Osteocyte (in vitro differentiated cells): ENCODE results near the gene DLG2. TPM values are rescaled to one million over a fixed set of nuclear protein-coding genes. Genes with fewer than 3 reads are reported as not detected.

ENCODE experiments used
- DNase-seq: peaks from one replicate; pipeline ENCODE4 v3.0.0; 2021; ENCODE audit warnings: mixed read lengths; ENCODE audit not compliant: unreplicated experiment; ENCODE audit errors: extremely low spot score
- H3K27ac Mint-ChIP-seq: one replicate; pipeline ENCODE4 v1.8.0; 2021; ENCODE audit warnings: mild to moderate bottlenecking, mixed read lengths; ENCODE audit not compliant: unreplicated experiment
- H3K27me3 Mint-ChIP-seq: one replicate; pipeline ENCODE4 v1.8.0; 2021; ENCODE audit warnings: mixed read lengths; ENCODE audit not compliant: unreplicated experiment
- H3K36me3 Mint-ChIP-seq: one replicate; pipeline ENCODE4 v1.8.0; 2021; ENCODE audit warnings: mixed read lengths; ENCODE audit not compliant: unreplicated experiment
- H3K4me1 Mint-ChIP-seq: one replicate; pipeline ENCODE4 v1.8.0; 2021; ENCODE audit warnings: mixed read lengths; ENCODE audit not compliant: unreplicated experiment
- H3K4me3 Mint-ChIP-seq: one replicate; pipeline ENCODE4 v1.8.0; 2021; ENCODE audit warnings: mild to moderate bottlenecking, moderate library complexity, mixed read lengths; ENCODE audit not compliant: unreplicated experiment
- H3K9me3 Mint-ChIP-seq: one replicate; pipeline ENCODE4 v1.8.0; 2021; ENCODE audit warnings: mixed read lengths; ENCODE audit not compliant: unreplicated experiment
- CTCF ChIP-seq: fragments of 200-600 bp; sonication (generic); IDR thresholded peaks from 2 replicates; pipeline ENCODE4 v1.5.0; 2021; ENCODE audit warnings: antibody characterized with exemption, mild to moderate bottlenecking, moderate library complexity
- total RNA-seq: library from RNA; stranded (reverse); gene quantifications from 2 replicates; pipeline ENCODE4 v1.2.1, GENCODE V29; 2021

DLG2 gene
- total RNA-seq, 1 donor from 2014 or later: 2.1 TPM

GRCh38 chr11:83464160-83464944, 2162.8 kb downstream of the DLG2 start:
- Mint-ChIP-seq H3K4me1 (no peaks in the 10 kb centered on the region), H3K27me3 (peaks cover 11% of the 10 kb centered on the region), H3K4me3 (no peak overlapping the region), H3K9me3 (no peaks in the 10 kb centered on the region), H3K27ac (no peak overlapping the region), H3K36me3 (no peaks in the 10 kb centered on the region)
- no peak for TF ChIP-seq CTCF
- DNase-seq: no peak

GRCh38 chr11:83459798-83460197, 2167.3 kb downstream of the DLG2 start:
- H3K4me3 Mint-ChIP-seq: no peak overlapping the region
- no peak overlapping the region for H3K27ac Mint-ChIP-seq
- peaks cover 4% of the 10 kb centered on the region for H3K27me3 Mint-ChIP-seq
- no peaks in the 10 kb centered on the region for H3K36me3 Mint-ChIP-seq
- TF ChIP-seq CTCF: no peak
- DNase-seq: no peak
- H3K4me1 Mint-ChIP-seq: no peaks in the 10 kb centered on the region
- no peaks in the 10 kb centered on the region for H3K9me3 Mint-ChIP-seq

GRCh38 chr11:83456566-83456965, 2170.6 kb downstream of the DLG2 start:
- Mint-ChIP-seq H3K4me1 (no peaks in the 10 kb centered on the region), H3K27me3 (no peaks in the 10 kb centered on the region), H3K36me3 (no peaks in the 10 kb centered on the region), H3K9me3 (no peaks in the 10 kb centered on the region), H3K4me3 (no peak overlapping the region), H3K27ac (no peak overlapping the region)
- DNase-seq: no peak
- no peak for TF ChIP-seq CTCF

GRCh38 chr11:83456075-83456474, 2171.1 kb downstream of the DLG2 start:
- H3K36me3 Mint-ChIP-seq: no peaks in the 10 kb centered on the region

More at GRCh38 chr11:83456075-83456474, 2171.1 kb downstream of the DLG2 start:
- Mint-ChIP-seq H3K9me3 (no peaks in the 10 kb centered on the region), H3K27ac (no peak overlapping the region), H3K27me3 (no peaks in the 10 kb centered on the region), H3K4me3 (no peak overlapping the region), H3K4me1 (no peaks in the 10 kb centered on the region)
- TF ChIP-seq CTCF: no peak
- DNase-seq: no peak
